Ureter (tissue), 1 donor: ENCODE data around the gene CYSTM1. TPM values are rescaled to one million over a fixed set of nuclear protein-coding genes. Genes with fewer than 3 reads are reported as not detected.
A peak's percentile ranks its signal among the peaks of the same experiment; 100 is the strongest.
"Not testable (repeated sequence)": the region's sequence is repeated elsewhere in the genome, so short reads cannot be mapped to it uniquely, and the experiment has no call there.

Experiments
- DNase-seq: peaks from one replicate; pipeline ENCODE4 v3.0.0-alpha.2; 2020; ENCODE audit warnings: low spot score
- total RNA-seq: library from RNA; stranded (reverse); gene quantifications from one replicate; pipeline ENCODE4 v1.2.4, GENCODE V29; 2023
- donor health status: DM: yes; HTN: yes; CAD: no.

Gene CYSTM1
- total RNA-seq, 1 donor from 2014 or later = 99.1 TPM

- no peak for DNase-seq
Measured at GRCh38 chr5:140178086-140178410, 3.1 kb downstream of the CYSTM1 start.

GRCh38 chr5:140178482-140179116 is 3.6 kb downstream of the CYSTM1 start:
- DNase-seq = no peak

GRCh38 chr5:140181002-140181483 is 6.1 kb downstream of the CYSTM1 start:
- no peak for DNase-seq

DNA sequence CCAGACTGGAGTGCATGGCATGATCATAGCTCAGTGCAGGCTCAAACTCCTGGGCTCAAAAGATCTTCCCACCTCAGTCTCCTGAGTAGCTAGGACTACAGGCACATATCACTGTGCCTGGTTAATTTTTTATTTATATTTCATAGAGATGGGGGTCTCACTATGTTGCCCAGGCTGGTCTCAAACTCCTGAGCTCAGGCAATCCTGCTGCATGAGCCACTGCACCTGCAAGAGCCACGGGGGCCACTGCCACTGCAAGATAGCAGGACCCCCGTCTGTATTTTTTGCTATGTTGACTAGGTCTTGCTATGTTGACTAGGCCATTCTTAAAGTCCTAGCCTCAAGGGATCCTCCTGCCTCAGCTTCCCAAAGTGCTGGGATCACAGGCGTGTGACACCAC is 6.5 kb downstream of the CYSTM1 start:
- no peak for DNase-seq

DNA sequence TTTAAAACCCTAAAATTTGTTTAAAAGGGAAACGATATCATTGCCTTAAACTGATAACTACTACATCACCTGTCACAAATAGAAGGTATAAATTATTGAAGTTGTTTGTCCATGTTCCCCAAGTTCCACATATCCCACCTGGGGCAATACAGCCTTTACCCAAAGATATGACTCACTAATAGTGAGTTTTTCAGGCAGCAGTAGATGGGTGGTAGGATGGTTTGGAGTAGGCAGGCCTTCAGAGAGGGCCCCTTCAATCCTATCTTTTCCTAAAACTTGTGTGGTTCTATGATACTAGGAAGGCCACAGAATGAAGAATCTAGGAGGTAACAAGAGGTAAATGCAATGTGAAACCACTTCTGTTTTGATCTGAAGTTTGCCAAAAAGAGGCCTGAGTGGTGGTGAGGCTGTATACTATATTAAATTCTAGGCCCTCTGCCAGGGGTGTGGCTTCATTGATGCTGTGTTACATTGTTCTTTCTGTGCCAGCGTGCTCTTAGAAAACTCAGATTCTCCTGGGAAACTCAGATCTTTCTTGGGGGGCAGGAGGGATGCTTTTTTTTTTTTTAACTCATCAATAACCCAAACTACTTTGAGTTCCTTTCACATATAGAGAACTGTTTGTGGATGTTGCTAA is 7.2 kb downstream of the CYSTM1 start:
- no peak for DNase-seq

- DNase-seq = peak; percentile 54
Measured at GRCh38 chr5:140182803-140183367, 7.9 kb downstream of the CYSTM1 start.

GRCh38 chr5:140185409-140185808 is 10.4 kb downstream of the CYSTM1 start:
- no peak for DNase-seq

- DNase-seq = no peak
Measured at GRCh38 chr5:140186267-140186671, 11.3 kb downstream of the CYSTM1 start.

- no peak for DNase-seq
Measured at GRCh38 chr5:140189253-140189652, 14.3 kb downstream of the CYSTM1 start.

- DNase-seq = no peak
Measured at GRCh38 chr5:140189977-140190871, 15.2 kb downstream of the CYSTM1 start.

- no peak for DNase-seq
Measured at GRCh38 chr5:140190872-140191218, 15.9 kb downstream of the CYSTM1 start.

GRCh38 chr5:140192715-140193430 is 17.9 kb downstream of the CYSTM1 start:
- DNase-seq = no peak

DNA sequence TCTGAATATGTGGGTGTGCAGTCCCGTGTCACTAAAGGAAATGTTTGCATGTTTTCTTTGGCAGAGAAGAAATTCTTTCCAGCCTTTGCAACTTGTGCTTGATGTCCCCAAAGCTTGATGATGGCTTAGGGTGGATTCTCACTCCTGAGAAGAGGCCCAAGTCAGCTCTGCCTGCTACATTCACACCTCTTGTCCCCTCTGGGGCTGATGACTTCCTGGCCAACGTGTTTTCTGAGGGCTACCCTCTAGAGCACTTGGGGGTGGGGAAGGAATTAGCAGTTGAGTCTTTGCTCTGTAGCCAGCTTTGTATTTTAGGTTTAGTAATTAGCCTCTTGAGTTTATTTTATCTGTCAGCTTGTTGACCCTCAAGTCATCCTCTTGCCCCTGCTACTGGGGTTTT is 19.7 kb downstream of the CYSTM1 start:
- DNase-seq = no peak

GRCh38 chr5:140196115-140196814 is 21.3 kb downstream of the CYSTM1 start:
- no peak for DNase-seq

DNA sequence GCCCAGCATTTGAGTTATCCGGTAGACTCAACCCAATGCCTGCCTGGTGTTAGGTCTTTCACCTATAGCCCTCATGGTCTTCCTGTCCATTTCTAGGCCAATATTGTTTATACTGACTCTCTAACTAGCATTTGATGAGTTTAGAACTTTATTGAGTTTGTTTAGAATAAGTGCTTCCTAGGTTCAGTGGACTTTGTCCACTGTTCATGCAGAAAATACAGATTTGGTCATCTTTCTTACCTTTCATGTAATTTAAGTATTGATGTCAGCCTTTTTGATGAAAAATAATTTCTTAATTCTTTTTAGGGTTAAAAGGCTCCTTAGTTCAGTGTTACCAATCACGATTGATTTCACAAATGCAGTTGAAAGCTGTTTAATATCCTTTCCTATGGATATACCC is 22.0 kb downstream of the CYSTM1 start:
- no peak for DNase-seq

GRCh38 chr5:140198915-140199314 is 23.9 kb downstream of the CYSTM1 start:
- DNase-seq = not testable (repeated sequence)

DNA sequence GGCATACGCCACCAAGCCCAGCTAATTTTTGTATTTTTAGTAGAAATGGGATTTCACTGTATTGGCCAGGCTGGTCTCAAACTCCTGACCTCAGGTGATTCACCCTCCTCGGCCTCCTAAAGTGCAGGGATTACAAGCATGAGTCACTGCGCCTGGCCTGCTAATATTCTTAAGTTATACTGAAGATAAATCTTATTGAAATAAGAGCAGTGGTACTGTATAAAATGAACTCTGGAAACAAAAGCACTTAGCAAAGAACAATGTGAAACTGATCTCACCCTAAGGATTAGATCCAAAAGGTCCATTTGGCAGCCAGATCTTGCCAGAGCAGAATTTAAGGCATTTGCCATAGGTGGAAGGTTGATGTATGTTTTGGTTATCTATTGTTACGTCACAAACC is 27.1 kb downstream of the CYSTM1 start:
- DNase-seq = no peak

- no peak for DNase-seq
Measured at GRCh38 chr5:140202610-140203009, 27.6 kb downstream of the CYSTM1 start.

DNA sequence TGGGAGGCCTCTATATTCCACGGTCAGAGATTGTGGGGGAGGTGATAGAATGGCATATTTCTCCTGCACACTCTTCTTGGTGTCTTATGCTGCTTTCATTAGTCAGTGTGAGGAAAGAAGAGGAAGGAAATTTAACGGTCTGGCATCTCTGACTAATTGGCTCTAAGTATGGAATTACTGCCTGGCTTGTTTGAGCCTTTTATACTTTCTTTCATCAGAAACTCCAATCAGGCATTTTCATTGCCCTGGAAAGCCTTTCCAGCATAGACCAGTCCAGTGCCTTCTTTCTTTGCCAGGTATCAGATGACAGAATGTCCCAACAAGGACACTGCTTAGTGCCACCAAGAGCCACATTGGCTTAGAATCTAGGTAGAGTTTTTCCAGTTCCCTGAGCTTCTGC is 30.2 kb downstream of the CYSTM1 start:
- no peak for DNase-seq

GRCh38 chr5:140205952-140206351 is 31.0 kb downstream of the CYSTM1 start:
- no peak for DNase-seq
